ENCODE data around the gene VTI1A. TPM values are rescaled to one million over a fixed set of nuclear protein-coding genes. Genes with fewer than 3 reads are reported as not detected.

The VTI1A gene
- total RNA-seq, 6 donors from 2014 or later = 29.5 to 247 (median 43.0) TPM

GRCh38 chr10:112700215-112700671, 253.2 kb downstream of the VTI1A start:
- no peaks in the 10 kb centered on the region for H3K4me1 ChIP-seq
- no peak for DNase-seq
- no peaks in the 10 kb centered on the region for H3K9me3 ChIP-seq
- no peaks in the 10 kb centered on the region for H3K36me3 ChIP-seq
- ATAC-seq (ENCODE audit: low FRiP score in 2 of 2) = no peak
- H3K4me3 ChIP-seq = no peak overlapping the region
- no peak overlapping the region for H3K27ac ChIP-seq
- H3K27me3 ChIP-seq = no peaks in the 10 kb centered on the region
- no peak for TF ChIP-seq POLR2AphosphoS5 (IDR thresholded peaks at IDR 0.05)
- no peak for TF ChIP-seq POLR2A (IDR thresholded peaks at IDR 0.05)
- TF ChIP-seq EP300 (IDR thresholded peaks at IDR 0.05) = no peak
- TF ChIP-seq, protein P1, sequence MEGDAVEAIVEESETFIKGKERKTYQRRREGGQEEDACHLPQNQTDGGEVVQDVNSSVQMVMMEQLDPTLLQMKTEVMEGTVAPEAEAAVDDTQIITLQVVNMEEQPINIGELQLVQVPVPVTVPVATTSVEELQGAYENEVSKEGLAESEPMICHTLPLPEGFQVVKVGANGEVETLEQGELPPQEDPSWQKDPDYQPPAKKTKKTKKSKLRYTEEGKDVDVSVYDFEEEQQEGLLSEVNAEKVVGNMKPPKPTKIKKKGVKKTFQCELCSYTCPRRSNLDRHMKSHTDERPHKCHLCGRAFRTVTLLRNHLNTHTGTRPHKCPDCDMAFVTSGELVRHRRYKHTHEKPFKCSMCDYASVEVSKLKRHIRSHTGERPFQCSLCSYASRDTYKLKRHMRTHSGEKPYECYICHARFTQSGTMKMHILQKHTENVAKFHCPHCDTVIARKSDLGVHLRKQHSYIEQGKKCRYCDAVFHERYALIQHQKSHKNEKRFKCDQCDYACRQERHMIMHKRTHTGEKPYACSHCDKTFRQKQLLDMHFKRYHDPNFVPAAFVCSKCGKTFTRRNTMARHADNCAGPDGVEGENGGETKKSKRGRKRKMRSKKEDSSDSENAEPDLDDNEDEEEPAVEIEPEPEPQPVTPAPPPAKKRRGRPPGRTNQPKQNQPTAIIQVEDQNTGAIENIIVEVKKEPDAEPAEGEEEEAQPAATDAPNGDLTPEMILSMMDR (IDR thresholded peaks at IDR 0.05) = no peak

- Histone ChIP-seq H3K9me3 (no peaks in the 10 kb centered on the region), H3K36me3 (no peaks in the 10 kb centered on the region), H3K27me3 (no peaks in the 10 kb centered on the region), H3K4me1 (no peaks in the 10 kb centered on the region), H3K27ac (no peak overlapping the region), H3K4me3 (no peak overlapping the region)
- WGBS, 2 donors = 85 to 86% methylated on average over 4 of the region's 4 CpGs
- DNase-seq = no peak
- TF ChIP-seq POLR2A (IDR thresholded peaks at IDR 0.05) = no peak
- TF ChIP-seq, protein P1 (IDR thresholded peaks at IDR 0.05) = no peak
- no peak for TF ChIP-seq EP300 (IDR thresholded peaks at IDR 0.05)
- TF ChIP-seq POLR2AphosphoS5 (IDR thresholded peaks at IDR 0.05) = no peak
- peak in 1 of 2 donors; percentile 37 for ATAC-seq (ENCODE audit: low FRiP score in 2 of 2)
Observed at GRCh38 chr10:112701211-112701877, 254.3 kb downstream of the VTI1A start.

- no peaks in the 10 kb centered on the region for H3K4me1 ChIP-seq
- ATAC-seq (ENCODE audit: low FRiP score in 2 of 2) = peak in 1 of 2 donors; percentile 13
- no peak for DNase-seq
- TF ChIP-seq POLR2A (IDR thresholded peaks at IDR 0.05) = no peak
- TF ChIP-seq, protein P1 (IDR thresholded peaks at IDR 0.05) = no peak
- no peak for TF ChIP-seq POLR2AphosphoS5 (IDR thresholded peaks at IDR 0.05)
- no peak for TF ChIP-seq EP300 (IDR thresholded peaks at IDR 0.05)
- no peak overlapping the region for H3K4me3 ChIP-seq
- H3K36me3 ChIP-seq = no peaks in the 10 kb centered on the region
- 75 to 90% methylated on average over 2 of the region's 2 CpGs for WGBS, 2 donors
- H3K27me3 ChIP-seq = no peaks in the 10 kb centered on the region
- H3K27ac ChIP-seq = no peak overlapping the region
- H3K9me3 ChIP-seq = no peaks in the 10 kb centered on the region
Observed at GRCh38 chr10:112701878-112702255, 254.9 kb downstream of the VTI1A start.

DNA sequence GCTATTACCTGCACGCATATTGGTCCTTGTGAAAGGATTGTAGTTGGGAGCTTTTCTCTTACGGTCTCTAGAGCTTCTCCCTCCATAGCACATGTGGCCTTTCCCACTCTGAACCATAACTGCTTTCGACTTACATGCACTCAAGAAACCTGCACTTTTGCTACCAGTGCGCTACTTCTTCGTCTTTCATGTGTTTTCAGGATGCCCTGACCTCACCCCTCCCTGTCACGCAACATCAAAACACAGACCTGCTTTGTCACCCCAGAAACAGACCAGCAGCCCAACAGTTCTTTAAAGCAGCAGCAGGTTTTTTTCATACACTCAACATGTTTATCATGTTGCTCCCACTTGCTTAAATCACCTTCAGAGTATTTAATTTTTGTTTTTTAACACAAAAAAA, 259.6 kb downstream of the VTI1A start:
- H3K27me3 ChIP-seq = no peaks in the 10 kb centered on the region
- no peak overlapping the region for H3K4me3 ChIP-seq
- H3K4me1 ChIP-seq = no peaks in the 10 kb centered on the region
- DNase-seq (no peak), ATAC-seq (ENCODE audit: low FRiP score in 2 of 2) (no peak)
- TF ChIP-seq POLR2A (IDR thresholded peaks at IDR 0.05) = no peak
- TF ChIP-seq, protein P1 (IDR thresholded peaks at IDR 0.05) = no peak
- no peak for TF ChIP-seq EP300 (IDR thresholded peaks at IDR 0.05)
- TF ChIP-seq POLR2AphosphoS5 (IDR thresholded peaks at IDR 0.05) = no peak
- WGBS, 2 donors = 93 to 94% methylated on average over 6 of the region's 6 CpGs
- no peaks in the 10 kb centered on the region for H3K9me3 ChIP-seq
- H3K36me3 ChIP-seq = no peaks in the 10 kb centered on the region
- no peak overlapping the region for H3K27ac ChIP-seq

GRCh38 chr10:112708461-112708860, 261.4 kb downstream of the VTI1A start:
- Histone ChIP-seq H3K4me3 (no peak overlapping the region), H3K27me3 (no peaks in the 10 kb centered on the region), H3K4me1 (no peaks in the 10 kb centered on the region), H3K27ac (no peak overlapping the region), H3K36me3 (no peaks in the 10 kb centered on the region), H3K9me3 (no peaks in the 10 kb centered on the region)
- DNase-seq = no peak
- 92 to 93% methylated on average over 5 of the region's 5 CpGs for WGBS, 2 donors
- no peak for ATAC-seq (ENCODE audit: low FRiP score in 2 of 2)
- TF ChIP-seq POLR2AphosphoS5 (IDR thresholded peaks at IDR 0.05) = no peak
- no peak for TF ChIP-seq EP300 (IDR thresholded peaks at IDR 0.05)
- TF ChIP-seq, protein P1 (IDR thresholded peaks at IDR 0.05) = no peak
- no peak for TF ChIP-seq POLR2A (IDR thresholded peaks at IDR 0.05)

Measured in upper lobe of left lung (tissue), 6 donors.